Right renal cortex interstitium (tissue), 3 donors: ENCODE data around the gene ATP5F1D. TPM values are rescaled to one million over a fixed set of nuclear protein-coding genes. Genes with fewer than 3 reads are reported as not detected.

Experiments used
- DNase-seq, 3 donors: peaks; one replicate each; pipeline ENCODE4 v3.0.0-alpha.2; 2013; ENCODE audit warnings: low read depth in 3 of 3, low spot score in 2 of 3
- polyA plus RNA-seq, 3 donors: library from polyadenylated mRNA; unstranded; fragments of 120-200 nt; gene quantifications; one replicate each; pipeline ENCODE4 v1.2.1, GENCODE V29; 2013; ENCODE audit not compliant: insufficient read length in 3 of 3

ATP5F1D gene
- polyA plus RNA-seq, 3 donors, result 65.9 to 89.4 (median 78.9) TPM

- no peak for DNase-seq
Measured at GRCh38 chr19:1290196-1290702, 48.7 kb downstream of the ATP5F1D start.

DNA sequence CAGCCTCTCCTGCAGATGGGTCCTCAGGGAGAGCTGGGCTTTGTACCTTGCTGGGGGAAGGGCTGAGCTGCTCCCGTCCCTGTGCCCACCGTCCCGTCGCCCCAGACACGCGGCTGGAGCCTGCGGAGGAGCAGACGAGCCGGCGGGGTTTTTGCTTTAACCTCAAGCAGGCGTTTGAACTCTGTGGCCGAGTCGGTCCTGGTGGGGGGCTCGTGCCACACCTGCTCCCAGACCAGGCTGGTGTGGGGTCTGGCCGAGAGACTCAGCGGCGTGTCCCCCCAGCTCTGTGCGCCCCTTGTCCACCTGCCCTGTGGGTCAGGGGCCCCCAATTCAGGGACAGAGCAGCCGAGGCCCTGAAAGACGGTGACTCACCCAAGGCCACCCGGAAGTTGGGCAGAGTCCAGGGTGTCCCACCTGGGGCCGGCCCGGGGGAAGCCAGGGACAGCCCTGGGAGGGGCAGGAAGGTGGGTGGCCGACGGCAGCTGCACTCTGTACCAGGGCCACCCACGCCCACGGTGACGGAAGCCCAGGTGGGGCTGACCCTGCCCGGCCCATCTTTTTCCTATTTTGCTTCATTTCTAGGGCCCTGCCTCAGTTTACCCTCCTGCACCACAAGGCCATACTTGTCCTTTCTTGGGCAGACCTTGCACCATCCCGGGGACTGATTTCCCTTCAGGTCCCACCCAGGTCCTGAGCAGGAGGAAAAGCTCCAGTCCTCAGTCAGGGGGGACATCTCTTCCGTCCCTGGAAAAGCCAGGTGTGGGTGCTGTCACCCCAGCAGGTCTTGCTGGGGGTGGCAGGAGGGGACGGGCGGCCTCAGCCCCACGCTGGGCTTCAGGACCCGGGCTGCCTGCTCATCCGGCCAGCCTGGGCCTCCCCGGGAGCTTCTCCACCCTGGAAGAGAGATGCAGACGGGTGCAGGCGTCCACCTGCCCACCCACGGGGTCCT, 49.4 kb downstream of the ATP5F1D start:
- no peak for DNase-seq

DNA sequence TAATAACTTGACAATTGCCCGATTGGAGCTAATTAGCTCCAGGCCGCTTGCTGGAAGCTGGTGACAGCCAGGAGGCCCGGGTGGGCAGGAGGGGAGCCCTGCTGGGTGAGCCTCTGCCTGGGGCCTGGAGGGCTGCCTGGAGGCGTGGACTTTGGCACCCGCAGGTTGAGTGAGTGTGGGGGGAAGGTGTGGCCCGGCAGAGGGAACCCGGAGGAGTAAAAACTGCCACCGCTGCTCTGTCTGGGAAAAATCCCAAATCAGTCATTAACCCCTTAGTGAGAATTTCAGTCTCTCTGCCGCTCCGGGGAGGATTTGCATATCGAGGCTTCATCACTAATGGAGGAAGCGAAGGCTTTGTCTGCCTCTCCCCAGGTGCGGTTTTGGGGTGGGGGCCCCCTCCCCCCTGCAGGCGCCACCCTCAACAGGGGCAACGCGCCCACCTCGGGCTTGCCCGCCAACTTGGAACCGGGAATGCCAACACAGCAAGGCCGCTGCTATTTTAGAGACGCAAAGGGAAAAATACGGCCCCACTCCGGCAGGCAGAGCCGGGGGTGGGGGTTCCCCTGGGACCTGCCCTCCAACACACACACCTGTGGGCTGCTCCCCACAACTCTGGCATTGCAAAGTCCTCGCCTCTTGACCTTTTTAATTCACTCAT, 50.3 kb downstream of the ATP5F1D start:
- DNase-seq, result no peak

GRCh38 chr19:1292419-1293151, 51.0 kb downstream of the ATP5F1D start:
- DNase-seq, result no peak

GRCh38 chr19:1293782-1294604, 52.4 kb downstream of the ATP5F1D start:
- no peak for DNase-seq

Other genes starting within 250 kb of the ATP5F1D start
- gene GRIN3B, start 241.3 kb upstream of the ATP5F1D start, polyA plus RNA-seq, result under 1 TPM; 0.37 to 0.38 (median 0.37) TPM
- gene TMEM259, start 220.6 kb upstream of the ATP5F1D start, polyA plus RNA-seq, result 100 to 1,000 TPM in 1 of 3 donors, 10 to 100 TPM in 2; 86.9 to 103 (median 93.5) TPM
- not detected for gene RNU6-2, start 220.2 kb upstream of the ATP5F1D start, polyA plus RNA-seq
- 100 to 1,000 TPM; 151 to 175 (median 158) TPM for gene CNN2, start 215.1 kb upstream of the ATP5F1D start, polyA plus RNA-seq
- 1 to 10 TPM; 6.1 to 6.6 (median 6.5) TPM for gene ABCA7, start 201.6 kb upstream of the ATP5F1D start, polyA plus RNA-seq
- gene ARHGAP45, start 174.6 kb upstream of the ATP5F1D start, polyA plus RNA-seq, result 10 to 100 TPM in 1 of 3 donors, 1 to 10 TPM in 2; 7.2 to 10.6 (median 9.1) TPM
- 100 to 1,000 TPM; 128 to 161 (median 143) TPM for gene POLR2E, start 146.4 kb upstream of the ATP5F1D start, polyA plus RNA-seq
- gene GPX4, start 137.8 kb upstream of the ATP5F1D start, polyA plus RNA-seq, result 100 to 1,000 TPM; 211 to 268 (median 248) TPM
- gene SBNO2, start 67.5 kb upstream of the ATP5F1D start, polyA plus RNA-seq, result 10 to 100 TPM; 13.4 to 15.6 (median 14.6) TPM
- 10 to 100 TPM; 55.4 to 60.2 (median 60.1) TPM for gene STK11, start 36.0 kb upstream of the ATP5F1D start, polyA plus RNA-seq
- 1 to 10 TPM in 1 of 3 donors, under 1 TPM in 2; 0.78 to 1.8 (median 0.90) TPM for gene CBARP, start 3.7 kb upstream of the ATP5F1D start, polyA plus RNA-seq
- 10 to 100 TPM; 38.0 to 41.7 (median 39.3) TPM for gene MIDN, start 6.8 kb downstream of the ATP5F1D start, polyA plus RNA-seq
- 100 to 1,000 TPM; 737 to 892 (median 800) TPM for gene CIRBP, start 27.6 kb downstream of the ATP5F1D start, polyA plus RNA-seq
- gene FAM174C, start 33.8 kb downstream of the ATP5F1D start, polyA plus RNA-seq, result 10 to 100 TPM; 12.7 to 17.3 (median 14.5) TPM
- 1 to 10 TPM; 1.3 to 2.1 (median 1.3) TPM for gene EFNA2, start 44.1 kb downstream of the ATP5F1D start, polyA plus RNA-seq
- gene NDUFS7, start 142.2 kb downstream of the ATP5F1D start, polyA plus RNA-seq, result 10 to 100 TPM; 40.1 to 50.2 (median 42.7) TPM
- gene GAMT, start 159.8 kb downstream of the ATP5F1D start, polyA plus RNA-seq, result 10 to 100 TPM; 22.2 to 25.9 (median 25.8) TPM
- 10 to 100 TPM; 69.2 to 70.7 (median 69.7) TPM for gene DAZAP1, start 165.8 kb downstream of the ATP5F1D start, polyA plus RNA-seq
- gene RPS15, start 196.6 kb downstream of the ATP5F1D start, polyA plus RNA-seq, result 100 to 1,000 TPM; 540 to 667 (median 584) TPM
- 1 to 10 TPM in 2 of 3 donors, under 1 TPM in 1; 0.86 to 1.1 (median 1.0) TPM for gene APC2, start 208.4 kb downstream of the ATP5F1D start, polyA plus RNA-seq
- gene C19orf25, start 237.5 kb downstream of the ATP5F1D start, polyA plus RNA-seq, result 10 to 100 TPM; 17.4 to 21.2 (median 18.5) TPM
- 1 to 10 TPM; 2.7 to 4.4 (median 3.3) TPM for gene PCSK4, start 248.6 kb downstream of the ATP5F1D start, polyA plus RNA-seq
- gene REEP6, start 249.4 kb downstream of the ATP5F1D start, polyA plus RNA-seq, result 10 to 100 TPM in 2 of 3 donors, 1 to 10 TPM in 1; 9.0 to 16.3 (median 13.3) TPM